PC-9 (cell line): ENCODE measurements around the gene TEX26.

Experiments used
- CTCF ChIP-seq: fragments of 200-600 bp; sonication (generic); conservative IDR thresholded peaks from 2 replicates; pipeline ENCODE4 v1.6.1; 2017; ENCODE audit warnings: mixed run types, antibody characterized with exemption, mild to moderate bottlenecking, moderate library complexity
- EZH2 ChIP-seq: fragments of 200-600 bp; sonication (generic); IDR thresholded peaks from 2 replicates; pipeline ENCODE4 v1.8.0; 2017; ENCODE audit warnings: antibody characterized with exemption, low read depth

- TF ChIP-seq CTCF (no peak), EZH2 (no peak)
These were observed 13.6 kb upstream of the TEX26 start for GRCh38 chr13:30918662-30919405.
